Measurements from ENCODE around the gene ANKRD17.
A peak's percentile ranks its signal among the peaks of the same experiment; 100 is the strongest.

Gene ANKRD17

DNA sequence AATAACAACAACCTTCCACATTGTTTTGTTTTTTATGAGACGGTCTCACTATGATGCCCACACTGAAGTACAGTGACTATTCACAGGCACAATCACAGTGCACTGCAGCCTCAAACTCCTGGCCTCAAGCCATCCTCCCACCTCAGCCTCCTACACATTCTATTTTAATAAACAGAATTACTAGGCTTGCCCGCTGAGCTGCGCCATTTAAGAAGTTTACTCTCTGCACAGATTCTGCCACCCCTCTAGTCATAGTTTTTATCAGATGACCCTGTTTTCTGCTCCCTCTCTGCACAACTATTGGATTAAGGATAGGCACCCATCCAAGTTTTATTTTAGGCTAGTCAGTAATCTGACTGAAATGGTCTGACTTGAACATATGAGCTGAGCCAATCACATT is 177.8 kb downstream of the ANKRD17 start:
- H3K36me3 ChIP-seq (ENCODE audit: control insufficient read depth, insufficient read depth, low read length) = peaks cover 76% of the 10 kb centered on the region
- H3K4me3 ChIP-seq (ENCODE audit: low read depth, low read length) = no peak overlapping the region
- H3K4me1 ChIP-seq (ENCODE audit: control insufficient read depth, insufficient read depth, low read length) = no peaks in the 10 kb centered on the region

DNA sequence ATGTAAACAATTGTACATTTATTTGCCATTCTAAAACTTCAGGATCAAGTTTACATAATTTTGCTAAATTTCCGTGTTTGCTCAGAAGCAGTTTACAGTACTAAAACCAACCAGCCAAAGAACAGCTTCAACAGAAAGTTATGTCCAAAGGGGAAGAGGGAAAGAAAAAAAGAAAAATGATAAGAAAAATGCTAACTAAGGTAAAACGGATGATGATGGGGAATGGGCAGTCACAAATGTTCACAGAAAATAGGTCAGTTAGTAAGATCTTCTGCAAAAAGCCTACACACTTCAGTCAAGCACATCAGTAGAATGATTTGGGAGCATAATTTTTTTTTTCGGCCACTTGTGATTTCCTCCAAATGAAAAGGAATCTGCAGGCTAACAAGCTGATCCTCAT is 182.8 kb downstream of the ANKRD17 start:
- no peaks in the 10 kb centered on the region for H3K9me3 ChIP-seq (ENCODE audit: control insufficient read depth, insufficient read depth, low read depth, low read length)
- no peak overlapping the region for H3K27ac ChIP-seq (ENCODE audit: low read depth, low read length)
- no peak overlapping the region for H3K9ac ChIP-seq (ENCODE audit: low read length)
- peaks cover 48% of the 10 kb centered on the region for H3K36me3 ChIP-seq (ENCODE audit: control insufficient read depth, insufficient read depth, low read length)
- H3K27me3 ChIP-seq (ENCODE audit: control insufficient read depth, insufficient read depth, low read length) = no peaks in the 10 kb centered on the region
- no peaks in the 10 kb centered on the region for H3K4me1 ChIP-seq (ENCODE audit: control insufficient read depth, insufficient read depth, low read length)
- H3K4me3 ChIP-seq (ENCODE audit: low read depth, low read length) = no peak overlapping the region

More for the DNA sequence above, 177.8 kb downstream of the ANKRD17 start:
- H3K9ac ChIP-seq (ENCODE audit: low read length) = no peak overlapping the region
- no peaks in the 10 kb centered on the region for H3K27me3 ChIP-seq (ENCODE audit: control insufficient read depth, insufficient read depth, low read length)
- H3K27ac ChIP-seq (ENCODE audit: low read depth, low read length) = no peak overlapping the region
- no peaks in the 10 kb centered on the region for H3K9me3 ChIP-seq (ENCODE audit: control insufficient read depth, insufficient read depth, low read depth, low read length)

DNA sequence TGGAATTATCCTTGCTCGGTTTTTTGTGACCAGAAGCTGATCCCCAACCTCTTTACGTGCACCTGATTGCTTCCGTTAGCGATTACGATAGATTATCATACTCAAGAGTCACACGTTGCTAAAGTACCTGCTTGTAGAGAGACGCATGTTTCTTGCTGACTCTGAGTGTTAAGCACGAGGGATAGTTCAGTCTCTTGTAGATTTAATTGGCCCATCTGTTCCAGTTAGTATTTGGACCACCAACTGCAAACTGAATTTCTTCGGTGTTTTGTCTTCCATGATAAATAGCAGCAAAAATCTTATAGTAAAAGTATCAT is 188.6 kb downstream of the ANKRD17 start:
- H3K27ac ChIP-seq (ENCODE audit: low read depth, low read length) = peak overlapping the region; percentile 60
- H3K36me3 ChIP-seq (ENCODE audit: control insufficient read depth, insufficient read depth, low read length) = peaks cover 20% of the 10 kb centered on the region
- no peaks in the 10 kb centered on the region for H3K27me3 ChIP-seq (ENCODE audit: control insufficient read depth, insufficient read depth, low read length)
- H3K4me1 ChIP-seq (ENCODE audit: control insufficient read depth, insufficient read depth, low read length) = peaks cover 6% of the 10 kb centered on the region; the same call in 1 of the 2 replicates
- H3K4me3 ChIP-seq (ENCODE audit: low read depth, low read length) = peak overlapping the region; percentile 93
- H3K9ac ChIP-seq (ENCODE audit: low read length) = peak overlapping the region; percentile 93
- H3K9me3 ChIP-seq (ENCODE audit: control insufficient read depth, insufficient read depth, low read depth, low read length) = no peaks in the 10 kb centered on the region

DNA sequence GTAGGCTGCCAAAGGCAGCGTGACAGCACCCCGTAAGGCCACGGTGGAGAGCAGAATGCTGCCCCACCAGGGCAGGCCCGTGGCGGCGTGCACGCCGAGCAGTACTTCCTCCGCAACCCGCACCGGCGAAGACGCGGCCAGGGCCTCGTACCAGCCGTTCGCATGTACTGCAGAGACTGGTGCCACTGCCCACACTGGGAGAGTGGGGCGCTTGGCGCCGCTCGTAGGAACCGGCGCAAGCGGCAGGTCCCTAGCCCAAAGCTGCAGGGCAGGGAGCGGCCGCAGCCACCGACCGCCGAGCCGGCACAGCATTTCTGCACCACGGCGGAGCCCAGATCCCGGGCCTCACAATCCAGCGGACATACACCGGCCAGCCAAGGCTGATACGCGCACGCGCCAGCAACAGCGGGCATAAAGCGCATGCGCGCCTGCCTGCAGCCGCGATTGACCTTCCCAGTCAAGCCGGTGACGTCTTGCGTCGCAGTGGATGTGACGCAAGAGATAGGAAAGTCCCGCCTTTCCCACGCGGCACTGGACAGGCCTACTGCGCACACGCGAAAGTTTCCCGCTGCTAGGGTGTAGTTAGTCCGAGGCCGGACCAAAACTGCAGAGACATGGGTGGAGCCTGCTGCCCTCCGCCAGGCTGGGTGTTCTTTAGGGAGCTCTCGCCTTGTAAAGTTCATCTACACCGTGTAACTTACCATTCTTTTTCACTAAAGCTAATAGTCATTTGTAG is 189.1 kb downstream of the ANKRD17 start, which contains the start of gene COX18:
Gene COX18, minus strand, starts transcription at position 379 of the 736 bp plus-strand sequence. Its CDS starts 67 bp downstream, at position 312.
- Histone ChIP-seq H3K9me3 (ENCODE audit: control insufficient read depth, insufficient read depth, low read depth, low read length) (no peaks in the 10 kb centered on the region), H3K27me3 (ENCODE audit: control insufficient read depth, insufficient read depth, low read length) (no peaks in the 10 kb centered on the region), H3K9ac (ENCODE audit: low read length) (peak within 1 kb of the TSS; percentile 93), H3K27ac (ENCODE audit: low read depth, low read length) (peak within 1 kb of the TSS; percentile 80), H3K36me3 (ENCODE audit: control insufficient read depth, insufficient read depth, low read length) (peaks cover 19% of the 10 kb centered on the region), H3K4me3 (ENCODE audit: low read depth, low read length) (peak within 1 kb of the TSS; percentile 93), H3K4me1 (ENCODE audit: control insufficient read depth, insufficient read depth, low read length) (peaks cover 6% of the 10 kb centered on the region; the same call in 1 of the 2 replicates)

DNA sequence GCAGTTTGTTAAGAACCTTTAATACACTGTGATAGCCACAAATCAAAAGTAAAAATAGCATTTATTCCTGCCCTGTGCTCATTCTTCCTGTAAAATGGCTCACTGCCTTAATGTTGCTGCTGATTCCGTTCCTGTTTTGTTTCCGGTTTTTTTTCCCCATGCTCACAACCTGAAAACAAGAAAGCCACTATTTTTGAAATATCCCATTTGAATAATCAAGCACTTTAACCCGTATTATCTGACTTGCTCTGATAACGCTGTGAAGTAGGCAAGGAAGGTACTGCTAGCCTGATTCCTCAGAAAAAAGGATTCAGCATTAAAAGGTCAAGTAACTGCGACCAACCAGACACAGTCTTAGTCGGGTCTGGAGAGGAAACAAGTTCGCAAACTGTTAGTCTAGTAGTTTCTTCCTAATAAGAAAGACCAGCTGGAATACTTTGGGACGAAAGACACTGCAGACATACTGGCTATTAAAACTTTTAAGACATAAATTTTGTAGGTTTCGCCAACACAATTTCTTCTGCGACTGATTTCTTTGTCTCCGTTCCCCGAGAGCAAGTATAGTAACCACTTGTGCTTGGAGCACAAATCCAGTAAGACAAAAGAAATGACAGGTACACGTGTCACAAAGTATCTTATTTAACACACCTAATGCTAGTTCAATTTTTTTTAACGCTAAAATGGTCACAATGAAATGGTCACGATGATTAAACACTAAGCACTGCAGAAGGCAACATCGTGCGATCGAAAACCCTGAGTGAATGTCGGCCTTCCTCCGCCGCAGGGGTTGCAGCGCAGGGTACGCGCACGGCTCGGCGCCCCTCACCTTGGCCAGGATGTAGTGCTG is 189.9 kb downstream of the ANKRD17 start:
- Histone ChIP-seq H3K27me3 (ENCODE audit: control insufficient read depth, insufficient read depth, low read length) (no peaks in the 10 kb centered on the region), H3K9ac (ENCODE audit: low read length) (peak overlapping the region; percentile 93), H3K9me3 (ENCODE audit: control insufficient read depth, insufficient read depth, low read depth, low read length) (no peaks in the 10 kb centered on the region), H3K27ac (ENCODE audit: low read depth, low read length) (peak overlapping the region; percentile 80), H3K4me1 (ENCODE audit: control insufficient read depth, insufficient read depth, low read length) (peaks cover 6% of the 10 kb centered on the region; the same call in 1 of the 2 replicates), H3K4me3 (ENCODE audit: low read depth, low read length) (peak overlapping the region; percentile 93), H3K36me3 (ENCODE audit: control insufficient read depth, insufficient read depth, low read length) (peaks cover 26% of the 10 kb centered on the region)

DNA sequence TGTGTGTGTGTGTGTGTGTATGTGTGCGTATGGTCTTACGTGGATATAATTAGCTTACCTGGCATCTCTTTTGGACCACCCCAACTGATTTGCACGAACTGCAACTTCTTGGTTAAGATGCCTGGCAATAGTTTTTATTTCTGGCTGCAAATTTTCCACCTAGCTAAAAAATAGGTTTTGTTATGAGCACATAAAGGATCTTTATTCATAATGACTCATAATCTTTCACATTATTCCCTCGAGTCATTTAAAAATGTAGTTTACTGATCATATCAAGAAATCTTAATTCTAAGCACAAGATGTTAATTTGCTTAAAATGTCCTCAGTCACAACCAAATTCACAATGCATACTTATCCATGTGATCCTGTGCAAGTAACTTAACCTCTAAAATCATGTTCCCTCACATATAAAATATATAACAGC is 190.6 kb downstream of the ANKRD17 start:
- peaks cover 6% of the 10 kb centered on the region; the same call in 1 of the 2 replicates for H3K4me1 ChIP-seq (ENCODE audit: control insufficient read depth, insufficient read depth, low read length)
- H3K27me3 ChIP-seq (ENCODE audit: control insufficient read depth, insufficient read depth, low read length) = no peaks in the 10 kb centered on the region
- H3K9ac ChIP-seq (ENCODE audit: low read length) = peak overlapping the region; percentile 93
- H3K4me3 ChIP-seq (ENCODE audit: low read depth, low read length) = peak overlapping the region; percentile 93
- no peaks in the 10 kb centered on the region for H3K9me3 ChIP-seq (ENCODE audit: control insufficient read depth, insufficient read depth, low read depth, low read length)
- peaks cover 31% of the 10 kb centered on the region for H3K36me3 ChIP-seq (ENCODE audit: control insufficient read depth, insufficient read depth, low read length)
- H3K27ac ChIP-seq (ENCODE audit: low read depth, low read length) = no peak overlapping the region

DNA sequence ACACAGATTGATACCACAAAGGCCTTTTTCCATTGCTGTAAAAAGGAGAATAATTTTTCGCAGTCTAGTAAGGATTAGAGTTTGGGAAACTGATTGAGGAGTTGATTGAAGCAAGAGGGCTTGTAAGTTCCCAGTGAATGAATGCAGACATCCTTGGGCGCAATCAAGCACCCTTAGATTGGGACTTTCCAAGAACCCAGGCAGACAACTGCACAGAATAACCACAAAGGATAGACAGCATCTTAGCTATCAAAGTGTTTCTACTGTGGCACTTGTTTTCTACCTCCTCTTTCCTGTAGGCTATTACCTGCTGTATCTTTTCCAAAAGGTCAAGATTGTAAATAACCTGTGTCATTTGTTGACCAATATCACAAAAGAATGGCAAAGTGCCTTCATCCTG is 191.7 kb downstream of the ANKRD17 start:
- Histone ChIP-seq H3K9me3 (ENCODE audit: control insufficient read depth, insufficient read depth, low read depth, low read length) (no peaks in the 10 kb centered on the region), H3K4me3 (ENCODE audit: low read depth, low read length) (no peak overlapping the region), H3K9ac (ENCODE audit: low read length) (no peak overlapping the region), H3K27me3 (ENCODE audit: control insufficient read depth, insufficient read depth, low read length) (no peaks in the 10 kb centered on the region), H3K4me1 (ENCODE audit: control insufficient read depth, insufficient read depth, low read length) (peaks cover 6% of the 10 kb centered on the region; the same call in 1 of the 2 replicates), H3K27ac (ENCODE audit: low read depth, low read length) (no peak overlapping the region), H3K36me3 (ENCODE audit: control insufficient read depth, insufficient read depth, low read length) (peaks cover 40% of the 10 kb centered on the region)

DNA sequence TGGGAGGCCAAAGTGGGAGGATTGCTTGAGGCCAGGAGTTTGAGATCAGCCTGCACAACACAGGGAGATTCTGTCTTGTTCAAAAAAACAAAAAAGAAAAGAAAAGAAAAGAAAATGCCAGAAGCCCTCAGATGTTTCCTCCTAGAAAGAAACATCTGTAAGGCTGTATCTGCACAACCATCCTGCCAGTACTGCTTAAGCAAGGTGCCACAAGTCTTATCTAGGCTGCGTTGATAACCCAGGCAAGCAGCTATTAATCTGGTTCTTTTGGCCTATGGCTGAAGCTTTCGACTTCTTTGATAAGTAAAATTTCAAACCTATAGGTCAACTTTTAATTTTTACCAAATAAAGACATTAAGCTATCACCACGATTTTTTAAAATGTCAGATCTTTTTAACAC is 192.2 kb downstream of the ANKRD17 start:
- H3K27ac ChIP-seq (ENCODE audit: low read depth, low read length) = no peak overlapping the region
- H3K4me1 ChIP-seq (ENCODE audit: control insufficient read depth, insufficient read depth, low read length) = peaks cover 6% of the 10 kb centered on the region; the same call in 1 of the 2 replicates
- no peaks in the 10 kb centered on the region for H3K27me3 ChIP-seq (ENCODE audit: control insufficient read depth, insufficient read depth, low read length)
- no peak overlapping the region for H3K9ac ChIP-seq (ENCODE audit: low read length)
- H3K4me3 ChIP-seq (ENCODE audit: low read depth, low read length) = no peak overlapping the region
- H3K9me3 ChIP-seq (ENCODE audit: control insufficient read depth, insufficient read depth, low read depth, low read length) = no peaks in the 10 kb centered on the region
- peaks cover 44% of the 10 kb centered on the region for H3K36me3 ChIP-seq (ENCODE audit: control insufficient read depth, insufficient read depth, low read length)

DNA sequence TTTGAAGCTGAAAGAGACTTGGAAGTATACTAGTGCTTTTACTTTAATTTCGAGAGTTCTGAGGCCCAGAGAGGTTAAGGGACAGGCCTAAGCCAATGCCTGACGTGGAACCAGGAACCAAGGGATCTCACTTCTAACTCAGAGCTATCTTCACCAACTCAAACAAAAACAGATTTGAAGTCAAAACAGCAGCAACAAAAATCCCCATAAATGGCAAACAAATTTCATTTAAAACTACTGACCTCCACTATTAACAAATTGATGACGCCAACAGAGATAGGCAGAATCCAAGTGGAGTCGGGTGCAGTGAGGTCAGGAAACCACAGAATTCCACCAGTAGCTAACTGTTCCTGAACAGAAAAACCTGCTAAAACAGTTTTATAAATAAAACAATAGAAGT is 194.1 kb downstream of the ANKRD17 start:
- Histone ChIP-seq H3K27me3 (ENCODE audit: control insufficient read depth, insufficient read depth, low read length) (no peaks in the 10 kb centered on the region), H3K4me3 (ENCODE audit: low read depth, low read length) (no peak overlapping the region), H3K9me3 (ENCODE audit: control insufficient read depth, insufficient read depth, low read depth, low read length) (no peaks in the 10 kb centered on the region), H3K4me1 (ENCODE audit: control insufficient read depth, insufficient read depth, low read length) (peaks cover 6% of the 10 kb centered on the region; the same call in 1 of the 2 replicates), H3K36me3 (ENCODE audit: control insufficient read depth, insufficient read depth, low read length) (peaks cover 58% of the 10 kb centered on the region), H3K27ac (ENCODE audit: low read depth, low read length) (no peak overlapping the region), H3K9ac (ENCODE audit: low read length) (no peak overlapping the region)

DNA sequence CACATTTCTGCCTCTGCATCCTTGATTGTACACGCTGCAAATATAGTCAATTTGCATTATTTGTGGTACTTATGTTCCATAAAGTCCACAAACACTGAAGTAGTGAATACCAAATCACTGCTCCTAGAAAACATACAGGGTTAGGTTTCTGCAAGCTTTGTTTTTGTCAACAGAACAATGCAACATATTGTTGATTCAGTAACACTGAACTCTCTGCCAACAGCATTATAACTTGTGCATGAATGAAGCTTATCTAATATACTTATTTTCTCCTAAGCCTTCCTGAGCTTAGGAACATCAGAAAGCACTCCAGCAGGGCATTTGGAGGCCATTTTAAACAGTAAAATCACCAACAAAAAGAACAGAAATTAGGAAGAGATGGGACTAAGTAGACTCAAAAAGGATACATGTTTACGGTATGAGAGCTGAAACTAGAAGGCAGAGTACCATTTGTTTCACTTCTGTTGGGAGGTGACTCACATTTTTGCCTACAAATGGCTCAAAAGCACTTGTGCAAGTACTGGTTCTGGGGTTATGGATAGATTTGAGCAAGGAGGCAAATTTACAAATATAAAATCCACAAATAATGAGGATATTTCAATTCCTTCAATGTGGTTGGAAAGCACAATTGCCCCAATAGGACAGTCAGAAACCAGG is 203.2 kb downstream of the ANKRD17 start:
- H3K36me3 ChIP-seq (ENCODE audit: control insufficient read depth, insufficient read depth, low read length) = peaks cover 49% of the 10 kb centered on the region
- no peak overlapping the region for H3K4me3 ChIP-seq (ENCODE audit: low read depth, low read length)
- no peak overlapping the region for H3K9ac ChIP-seq (ENCODE audit: low read length)
- peaks cover 18% of the 10 kb centered on the region; the same call in 1 of the 2 replicates for H3K4me1 ChIP-seq (ENCODE audit: control insufficient read depth, insufficient read depth, low read length)
- H3K27ac ChIP-seq (ENCODE audit: low read depth, low read length) = 0 out of 2 replicates have a peak overlapping the region, but pooled peaks have one; percentile 61
- no peaks in the 10 kb centered on the region for H3K9me3 ChIP-seq (ENCODE audit: control insufficient read depth, insufficient read depth, low read depth, low read length)
- H3K27me3 ChIP-seq (ENCODE audit: control insufficient read depth, insufficient read depth, low read length) = no peaks in the 10 kb centered on the region

Data from HUES6 (cell line).